Adrenal gland (tissue), 12 donors: ENCODE measurements around the gene RPL38. TPM values are rescaled to one million over a fixed set of nuclear protein-coding genes. Genes with fewer than 3 reads are reported as not detected.

Experiments
- DNase-seq, 7 donors: peaks; one replicate each; pipeline ENCODE4 v3.0.0-alpha.2; 2019 to 2020
- H3K27ac ChIP-seq, 5 donors: fragments of 200-600 bp; sonication (generic) in 4 of 5; 1 replicate in 3 of 5; 2 replicates in 2 of 5; pipeline versions ENCODE4 v1.5.1 to v1.8.0; 2016 to 2020; ENCODE audit warnings: mild to moderate bottlenecking in 1 of 5
- H3K27me3 ChIP-seq: fragments of 200-600 bp; 2 replicates; pipeline ENCODE4 v1.8.0; 2021
- H3K36me3 ChIP-seq, 2 donors: fragments of 200-600 bp; replicated peaks in 1 of 2; 1 replicate in 1 of 2; 2 replicates in 1 of 2; pipeline versions ENCODE4 v1.5.1 to v1.8.0; 2018 to 2022
- H3K4me1 ChIP-seq, 2 donors: fragments of 200-600 bp; replicated peaks in 1 of 2; 1 replicate in 1 of 2; 2 replicates in 1 of 2; pipeline versions ENCODE4 v1.5.1 to v1.8.0; 2018 to 2021
- H3K4me3 ChIP-seq, 4 donors: fragments of 200-600 bp; sonication (generic) in 3 of 4; one replicate each; pipeline ENCODE4 v1.5.1; 2016 to 2018
- H3K9me3 ChIP-seq, 3 donors: fragments of 200-600 bp; sonication (generic) in 1 of 3; replicated peaks in 1 of 3; 1 replicate in 2 of 3; 2 replicates in 1 of 3; pipeline versions ENCODE4 v1.5.1 to v1.8.0; 2016 to 2021
- POLR2A ChIP-seq, 2 donors: fragments of 450-650 bp; IDR thresholded peaks; one replicate each; pipeline ENCODE4 v1.6.1; 2017; ENCODE audit warnings: antibody characterized with exemption in 2 of 2, mild to moderate bottlenecking in 2 of 2, moderate library complexity in 1 of 2
- WGBS, 4 donors: extraction: QIAGEN DNeasy Blood & Tissue Kit in 2 of 4; methylation state at CpG; one replicate each; pipeline versions ENCODE4 v1.1.5 to v1.1.7; 2013 to 2017; 5-methylcytosine and 5-hydroxymethylcytosine counted together
- intact Hi-C, 2 donors: fragments of 100-400 bp; cut with DNase I; formaldehyde crosslinking; loops; one replicate each; pipeline versions ENCODE4 v1.14.1 to v1.15.0; 2022 to 2023
- polyA plus RNA-seq, 3 donors: library from polyadenylated mRNA; stranded (reverse); fragments of 200-250 nt in 2 of 3; fragments of 350-450 nt in 1 of 3; fragmentation: Illumina TruSeq in 1 of 3; extraction: RNeasy Lipid Tissue Mini Kit (QIAGEN cat#74804) in 1 of 3; gene quantifications; one replicate each; pipeline ENCODE4 v1.2.3, GENCODE V29; 2013 to 2014
- total RNA-seq, 9 donors: library from RNA; depleted of rRNA in 4 of 9; stranded (reverse); fragments of >200 nt in 4 of 9; fragments of 120-200 nt in 1 of 9; fragmentation: NEBNext Ultra II Directional in 1 of 9; extraction: Animal tissue kit (Norgen Biotek cat#: 25700) in 1 of 9; gene quantifications; one replicate each; pipeline versions ENCODE4 v1.1.0 to v1.2.4, GENCODE V29; 2013 to 2023
- TF ChIP-seq, protein P1 (sequence below), 6 experiments: fragments of 450-650 bp in 4 of 6; fragments of 200-600 bp in 2 of 6; sonication (generic) in 1 of 6; IDR thresholded peaks; 1 replicate in 5 of 6; 2 replicates in 1 of 6; pipeline versions ENCODE4 v1.5.1 to v1.8.0; 2016 to 2021; ENCODE audit warnings: antibody characterized with exemption in 6 of 6, mild to moderate bottlenecking in 2 of 6, moderate library complexity in 1 of 6
- donor health status: healthy with polysubstance abuse.
- donor health status: Bipolar disorder and iron deficiency.
- donor health status: DM: yes; HTN: yes; CAD: no.
- donor health status: DM: no; HTN: no; CAD: no.
- donor health status: DM: no; HTN: no; CAD: no.
- donor health status: DM: yes; HTN: yes; CAD: no.

Gene RPL38
- total and polyA plus RNA-seq, 12 donors = 136 to 1,921 (median 789) TPM

DNA sequence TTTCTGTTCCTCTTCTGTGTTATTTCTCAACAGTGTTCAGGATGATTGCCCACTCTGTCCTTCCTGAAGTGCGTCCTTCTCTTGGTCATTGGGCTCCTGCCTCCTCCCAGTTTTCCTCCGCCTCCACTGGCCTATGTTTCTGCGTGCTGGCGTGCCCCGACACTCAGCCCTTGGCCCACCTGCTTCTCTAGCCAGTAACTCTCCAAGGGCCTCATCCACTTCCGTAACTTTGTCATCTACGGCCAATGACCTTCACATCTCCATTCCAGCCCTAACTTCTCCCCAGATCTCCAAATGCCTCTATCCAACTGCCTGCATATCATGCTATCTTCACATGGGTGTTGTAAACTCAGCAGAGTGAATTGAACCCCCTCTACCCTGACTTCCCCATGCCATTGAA lies 39.6 kb upstream of the RPL38 start:
- TF ChIP-seq POLR2A (IDR thresholded peaks at IDR 0.05) = no peak
- TF ChIP-seq, protein P1, sequence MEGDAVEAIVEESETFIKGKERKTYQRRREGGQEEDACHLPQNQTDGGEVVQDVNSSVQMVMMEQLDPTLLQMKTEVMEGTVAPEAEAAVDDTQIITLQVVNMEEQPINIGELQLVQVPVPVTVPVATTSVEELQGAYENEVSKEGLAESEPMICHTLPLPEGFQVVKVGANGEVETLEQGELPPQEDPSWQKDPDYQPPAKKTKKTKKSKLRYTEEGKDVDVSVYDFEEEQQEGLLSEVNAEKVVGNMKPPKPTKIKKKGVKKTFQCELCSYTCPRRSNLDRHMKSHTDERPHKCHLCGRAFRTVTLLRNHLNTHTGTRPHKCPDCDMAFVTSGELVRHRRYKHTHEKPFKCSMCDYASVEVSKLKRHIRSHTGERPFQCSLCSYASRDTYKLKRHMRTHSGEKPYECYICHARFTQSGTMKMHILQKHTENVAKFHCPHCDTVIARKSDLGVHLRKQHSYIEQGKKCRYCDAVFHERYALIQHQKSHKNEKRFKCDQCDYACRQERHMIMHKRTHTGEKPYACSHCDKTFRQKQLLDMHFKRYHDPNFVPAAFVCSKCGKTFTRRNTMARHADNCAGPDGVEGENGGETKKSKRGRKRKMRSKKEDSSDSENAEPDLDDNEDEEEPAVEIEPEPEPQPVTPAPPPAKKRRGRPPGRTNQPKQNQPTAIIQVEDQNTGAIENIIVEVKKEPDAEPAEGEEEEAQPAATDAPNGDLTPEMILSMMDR (IDR thresholded peaks at IDR 0.05) = no peak
- 77 to 81% (median 79%) methylated on average over 7 of the region's 7 CpGs for WGBS, 4 donors
- Histone ChIP-seq H3K36me3 (no peaks in the 10 kb centered on the region), H3K4me3 (no peak overlapping the region), H3K4me1 (no peaks in the 10 kb centered on the region), H3K27ac (no peak overlapping the region), H3K27me3 (no peaks in the 10 kb centered on the region), H3K9me3 (peaks cover 0 to 4% (median 0%) of the 10 kb centered on the region in 3 donors)
- intact Hi-C loops = no loop called here
- no peak for DNase-seq

DNA sequence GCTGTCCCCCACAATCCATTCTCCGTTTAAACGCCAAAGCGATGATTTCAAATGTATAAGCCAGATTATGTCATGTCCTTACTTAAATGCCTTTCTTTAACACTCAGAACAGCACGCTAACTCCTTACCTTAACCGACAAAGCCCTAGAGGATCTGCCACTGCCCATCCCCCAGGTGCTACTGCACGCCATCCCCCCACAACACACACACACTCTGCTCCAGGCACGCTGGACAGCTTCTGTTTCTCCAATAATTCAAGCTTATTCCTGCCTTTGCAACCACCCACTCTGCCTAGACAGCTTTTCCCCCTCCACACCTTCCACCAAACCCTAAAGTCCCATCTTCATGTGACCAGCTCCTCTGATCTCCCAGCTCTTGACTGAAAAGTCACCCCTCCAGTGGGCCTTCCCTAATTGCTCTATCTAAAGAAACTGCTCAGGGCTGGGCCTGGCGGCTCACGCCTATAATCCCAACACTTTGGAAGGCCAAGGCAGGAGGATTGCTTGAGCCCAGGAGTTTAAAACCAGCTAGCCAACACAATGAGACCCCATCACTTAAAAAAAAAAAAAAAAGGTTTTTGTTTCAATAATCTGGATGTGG lies 38.9 kb upstream of the RPL38 start:
- no peaks in the 10 kb centered on the region for H3K27me3 ChIP-seq
- peaks cover 0 to 4% (median 0%) of the 10 kb centered on the region in 3 donors for H3K9me3 ChIP-seq
- no peaks in the 10 kb centered on the region for H3K4me1 ChIP-seq
- intact Hi-C loops = no loop called here
- TF ChIP-seq POLR2A (IDR thresholded peaks at IDR 0.05) = no peak
- TF ChIP-seq, protein P1 (IDR thresholded peaks at IDR 0.05) = no peak
- no peaks in the 10 kb centered on the region for H3K36me3 ChIP-seq
- H3K4me3 ChIP-seq = no peak overlapping the region
- peak in 1 of 7 donors; percentile 20 for DNase-seq
- no peak overlapping the region for H3K27ac ChIP-seq
- 78 to 94% (median 89%) methylated on average over 9 of the region's 9 CpGs for WGBS, 4 donors

DNA sequence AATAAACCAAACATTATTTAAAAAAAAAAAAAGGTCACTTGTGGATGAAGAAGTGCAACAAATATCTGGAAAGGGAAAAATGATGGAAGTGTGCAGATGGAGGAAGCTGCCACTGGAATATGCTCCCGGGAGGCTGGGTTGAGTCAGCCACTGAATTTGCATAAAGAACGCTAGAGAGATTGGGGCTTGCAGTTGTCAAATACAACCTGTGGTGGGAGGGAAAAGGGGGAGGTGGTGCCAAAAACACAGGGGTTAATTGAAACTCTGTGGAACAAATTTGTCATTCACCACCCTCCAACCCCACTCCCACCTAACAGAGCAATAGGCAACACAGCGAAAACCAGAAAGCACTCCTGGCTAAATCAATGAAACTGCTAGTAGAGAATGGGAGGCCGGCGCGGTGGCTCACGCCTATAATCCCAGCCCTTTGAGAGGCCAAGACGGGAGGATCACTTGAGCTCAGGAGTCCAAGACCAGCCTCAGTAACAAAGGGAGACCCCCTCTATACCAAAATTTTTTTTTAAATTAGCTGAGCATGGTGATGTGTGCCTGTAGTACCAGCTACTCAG lies 37.6 kb upstream of the RPL38 start:
- TF ChIP-seq POLR2A (IDR thresholded peaks at IDR 0.05) = no peak
- peak in 1 of 7 donors; percentile 9 for DNase-seq
- Histone ChIP-seq H3K36me3 (no peaks in the 10 kb centered on the region), H3K27me3 (no peaks in the 10 kb centered on the region), H3K4me3 (no peak overlapping the region), H3K4me1 (no peaks in the 10 kb centered on the region), H3K9me3 (peaks cover 0 to 4% (median 0%) of the 10 kb centered on the region in 3 donors), H3K27ac (no peak overlapping the region)
- WGBS, 4 donors = 75 to 86% (median 83%) methylated on average over 8 of the region's 8 CpGs
- intact Hi-C loops = no loop called here

DNA sequence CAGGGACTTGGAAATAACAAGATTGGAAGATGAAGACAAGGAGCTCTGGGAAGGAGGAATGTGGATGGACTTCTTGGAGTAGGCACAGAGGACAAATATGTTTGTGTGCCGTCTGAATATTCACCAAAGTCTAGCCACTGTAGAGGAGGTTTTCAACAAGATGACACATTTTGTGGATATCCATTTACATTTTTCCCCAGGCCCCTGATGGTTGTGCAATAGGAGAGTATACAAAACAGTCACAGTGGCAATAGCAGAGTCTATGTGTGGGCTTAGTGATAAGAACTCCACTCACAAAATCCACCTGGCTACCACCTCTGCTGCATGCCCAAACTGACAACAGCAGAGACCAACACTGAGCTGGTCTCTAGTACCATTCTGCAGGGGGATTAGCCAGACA lies 32.6 kb upstream of the RPL38 start:
- H3K9me3 ChIP-seq = peaks cover 0 to 4% (median 0%) of the 10 kb centered on the region in 3 donors
- no peaks in the 10 kb centered on the region for H3K27me3 ChIP-seq
- intact Hi-C loops = loop anchor here in 1 of 2 donors (10.0 kb wide), 1 partner anchor 736 kb away; no protein-coding TSS in a partner anchor
- H3K27ac ChIP-seq = no peak overlapping the region
- DNase-seq = no peak
- no peak overlapping the region for H3K4me3 ChIP-seq
- WGBS, 4 donors = 71 to 79% (median 76%) methylated on average over 1 of the region's 1 CpG
- no peaks in the 10 kb centered on the region for H3K36me3 ChIP-seq
- no peaks in the 10 kb centered on the region for H3K4me1 ChIP-seq
- TF ChIP-seq, protein P1 (IDR thresholded peaks at IDR 0.05) = no peak
- TF ChIP-seq POLR2A (IDR thresholded peaks at IDR 0.05) = no peak
